Measurements from ENCODE around the gene LETMD1.

LETMD1 gene

DNA sequence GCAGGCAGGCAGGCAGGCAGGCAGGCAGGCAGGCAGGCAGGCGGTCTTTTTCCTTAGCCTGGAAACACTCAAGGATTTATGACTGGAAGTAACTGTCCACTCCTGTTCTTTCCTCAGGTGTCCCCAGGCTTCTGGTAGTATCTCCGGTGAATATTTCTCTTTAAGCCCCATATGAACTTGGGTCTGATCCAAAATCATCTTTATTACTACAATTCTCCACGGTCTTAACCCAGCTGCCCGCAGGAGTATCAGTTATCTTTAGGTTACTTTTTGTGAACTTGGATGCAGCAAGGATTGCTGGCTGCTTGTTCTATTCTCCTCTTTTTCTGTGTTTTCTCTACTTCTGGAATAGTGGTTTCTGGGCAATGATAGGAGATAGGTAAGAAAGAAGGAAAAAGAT, 32.0 kb downstream of the LETMD1 start:
- no peak for DNase-seq

DNA sequence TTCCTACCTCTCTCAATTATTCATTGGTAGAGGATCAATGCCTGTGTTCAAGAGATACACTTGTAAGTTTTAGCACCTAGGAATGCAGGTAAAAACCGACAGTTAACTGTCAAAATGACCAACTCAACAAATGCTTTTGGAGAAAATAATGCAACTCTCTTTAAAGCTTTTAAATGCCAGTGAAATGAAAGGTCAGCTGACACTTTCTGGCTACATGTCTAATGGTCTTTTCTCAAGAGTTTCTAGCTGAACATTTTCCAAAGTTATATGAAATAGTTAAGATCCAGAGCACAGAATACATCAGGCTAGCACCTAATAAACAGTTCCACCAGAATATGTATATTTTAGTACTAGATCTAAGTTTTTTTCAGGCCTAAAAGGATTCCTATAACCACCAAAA, 33.3 kb downstream of the LETMD1 start:
- no peak for DNase-seq

DNA sequence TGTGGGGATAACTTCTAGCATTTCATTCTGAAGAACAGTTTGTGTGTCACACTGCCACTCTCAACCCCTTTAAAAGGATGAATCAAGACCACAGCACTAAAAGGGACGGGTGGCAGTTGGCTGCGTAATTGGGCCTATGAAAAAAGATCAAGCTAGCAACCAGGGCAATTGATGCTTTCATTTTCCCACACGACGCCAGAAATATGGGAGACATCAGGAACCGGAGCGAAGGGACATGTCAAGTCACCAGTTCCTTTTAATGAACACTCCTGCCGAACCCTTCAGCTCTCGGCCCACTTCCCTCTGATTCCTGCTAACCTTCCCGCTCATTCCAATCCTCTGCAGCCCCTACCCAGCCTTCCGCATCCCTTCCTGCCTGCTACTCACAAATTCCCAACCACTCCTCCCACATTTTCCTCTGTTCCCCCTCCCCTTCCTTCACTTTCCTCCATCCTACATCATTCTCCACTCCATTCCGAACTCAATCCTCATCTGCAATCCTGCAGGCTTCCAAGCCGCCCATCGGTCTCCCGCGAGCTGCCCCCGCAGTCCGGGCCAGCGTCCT, 34.5 kb downstream of the LETMD1 start:
- no peak for DNase-seq

DNA sequence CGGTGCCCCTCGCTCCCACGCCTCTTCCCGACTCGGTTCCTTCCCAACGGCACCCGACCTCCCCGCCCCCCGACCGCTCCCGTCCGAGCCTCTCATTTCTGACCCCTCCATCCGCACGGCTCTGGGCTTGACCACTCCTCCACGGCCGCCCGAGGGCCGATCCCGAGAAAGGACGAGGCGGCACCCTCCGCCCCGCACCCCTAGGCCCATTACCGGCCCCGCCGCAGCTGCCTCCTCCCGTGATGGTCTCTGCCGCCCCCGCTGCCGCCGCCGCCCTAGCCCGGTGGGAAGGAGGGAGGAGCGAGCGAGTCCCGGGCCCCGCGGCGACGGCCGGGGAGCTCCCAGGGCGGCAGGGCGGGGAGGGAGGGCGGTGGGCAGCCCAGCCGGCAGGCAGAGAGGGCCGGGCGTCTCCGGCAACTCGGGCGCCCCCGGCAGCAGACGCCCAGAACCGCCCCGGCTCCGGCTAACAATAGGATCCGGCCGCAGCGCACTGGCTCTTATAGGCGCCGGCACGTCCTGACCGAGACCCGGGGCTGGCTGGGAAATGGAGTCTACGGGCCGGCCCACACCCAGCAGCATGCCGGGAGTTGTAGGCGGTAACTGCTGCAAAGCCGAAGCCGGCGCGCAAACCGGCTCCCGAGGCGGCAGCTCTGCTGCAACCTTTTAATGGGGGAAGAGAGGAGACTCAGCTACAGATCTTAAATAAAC, 35.2 kb downstream of the LETMD1 start, which contains the start of gene CSRNP2:
TSS of gene CSRNP2 (minus strand) at position 471 of the 708 bp plus-strand sequence. CDS start 7,035 bp downstream, outside the sequence.
- DNase-seq: peak; percentile 80

DNA sequence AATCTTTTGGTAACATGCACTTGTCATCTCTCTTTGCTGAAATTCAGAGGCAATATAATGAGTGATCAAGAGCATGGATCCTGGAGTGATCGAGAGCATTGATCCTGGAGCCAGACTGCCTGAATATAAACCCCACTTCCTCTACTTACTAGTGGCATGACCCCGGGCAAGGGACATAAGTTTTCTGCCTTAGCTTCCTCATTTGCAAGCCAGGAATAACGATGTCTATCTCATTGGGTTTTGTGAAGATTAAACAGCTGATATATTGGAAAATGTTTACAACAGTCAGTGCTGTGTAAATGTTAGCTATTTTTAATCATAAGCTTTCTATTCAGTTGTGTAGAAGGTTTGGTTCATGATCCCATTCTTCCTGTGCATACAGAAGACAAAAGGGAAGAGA, 37.6 kb downstream of the LETMD1 start:
- no peak for DNase-seq

DNA sequence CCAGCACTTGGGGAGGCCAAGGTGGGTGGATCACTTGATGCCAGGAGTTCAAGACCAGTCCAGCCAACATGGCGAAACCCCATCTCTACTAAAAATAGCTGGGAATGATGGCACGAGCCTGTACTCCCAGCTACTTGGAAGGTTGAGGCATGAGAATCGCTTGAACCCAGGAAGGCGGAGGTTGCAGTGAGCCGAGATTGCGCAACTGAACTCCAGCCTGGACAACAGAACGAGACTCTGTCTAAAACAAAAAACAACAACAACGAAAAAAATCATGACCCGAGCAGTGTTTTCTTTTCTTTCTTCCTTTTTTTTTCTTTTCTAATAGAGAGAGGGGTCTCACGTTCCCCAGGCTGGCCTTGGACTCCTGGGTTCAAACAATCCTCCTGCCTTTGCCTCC, 38.8 kb downstream of the LETMD1 start:
- no peak for DNase-seq

DNA sequence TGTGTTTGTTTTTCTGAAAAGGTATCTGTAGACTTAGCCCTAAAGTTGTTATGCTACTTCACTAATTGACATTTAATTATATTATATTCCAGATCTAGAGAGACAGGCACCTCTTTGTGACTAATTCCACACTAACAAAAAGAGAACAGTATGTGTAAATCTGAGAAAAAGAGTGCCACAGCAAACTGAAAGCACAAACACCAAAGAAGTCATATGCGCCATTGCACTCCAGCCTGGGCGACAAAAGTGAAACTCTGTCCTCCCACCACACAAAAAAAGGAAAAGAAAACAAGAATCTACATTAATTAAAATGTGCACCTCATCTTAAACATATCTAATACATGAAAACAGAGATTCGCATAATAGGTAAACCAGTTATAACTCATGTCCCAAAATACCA, 39.7 kb downstream of the LETMD1 start:
- DNase-seq: no peak

DNA sequence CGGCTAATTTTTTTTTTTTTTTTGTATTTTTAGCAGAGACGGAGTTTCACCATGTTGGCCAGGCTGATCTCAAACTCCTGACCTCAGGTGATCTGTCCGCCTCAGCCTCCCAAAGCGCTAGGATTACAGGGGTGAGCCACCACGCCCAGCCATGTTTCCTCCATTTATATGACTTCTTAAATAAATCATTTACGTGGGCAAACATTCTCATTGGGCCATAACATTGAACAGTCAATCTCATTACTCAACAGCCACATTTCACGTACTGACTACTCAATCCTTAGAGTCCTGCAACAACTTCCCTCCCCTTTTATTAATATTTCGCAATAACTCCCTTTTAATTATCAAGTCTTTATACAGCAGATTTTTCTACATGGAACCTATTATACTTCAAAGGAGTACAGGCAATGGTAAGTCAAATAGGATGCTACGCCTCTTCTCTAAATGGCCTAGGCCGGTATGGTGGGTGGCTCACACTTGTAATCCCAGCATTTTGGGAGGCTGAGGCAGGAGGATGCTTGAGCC, 42.6 kb downstream of the LETMD1 start:
- no peak for DNase-seq

DNA sequence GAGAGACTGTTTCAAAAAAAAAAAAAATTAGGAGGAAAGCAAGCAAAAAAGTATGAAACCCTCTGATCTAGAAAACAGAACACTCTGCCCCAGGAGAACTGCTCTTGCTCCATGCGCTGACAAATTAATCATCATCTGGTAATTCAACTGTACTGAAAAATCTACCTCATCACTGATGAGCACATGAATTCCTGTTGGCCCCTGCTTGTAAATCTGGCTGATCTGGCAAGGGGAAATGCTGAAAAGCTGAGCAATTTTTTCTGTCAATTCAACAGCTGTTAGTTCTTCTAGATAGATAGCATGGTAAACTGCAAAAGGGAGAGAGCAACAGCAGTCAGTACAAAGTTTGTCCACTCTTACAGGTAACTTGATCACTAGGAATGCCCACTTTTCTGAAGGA, 50.5 kb downstream of the LETMD1 start:
- DNase-seq: no peak

DNA sequence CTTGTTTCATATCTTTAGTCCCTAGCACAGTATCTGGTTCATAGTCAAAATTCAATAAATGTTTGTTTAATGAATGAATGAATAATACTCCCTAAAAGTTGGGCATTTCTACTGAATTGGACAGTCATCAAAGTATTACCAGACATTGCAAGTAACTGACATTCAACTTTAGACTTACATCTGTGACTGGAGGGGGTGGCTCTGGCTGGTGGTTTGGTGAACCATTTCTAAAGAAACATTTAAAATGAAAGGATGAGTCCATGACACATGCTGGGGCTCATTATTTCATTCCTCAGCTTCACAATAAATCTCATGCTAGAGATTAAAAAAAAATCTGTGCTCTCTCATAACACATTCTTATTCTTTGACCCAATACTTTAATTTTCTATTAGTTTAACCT, 55.9 kb downstream of the LETMD1 start:
- DNase-seq: no peak

DNA sequence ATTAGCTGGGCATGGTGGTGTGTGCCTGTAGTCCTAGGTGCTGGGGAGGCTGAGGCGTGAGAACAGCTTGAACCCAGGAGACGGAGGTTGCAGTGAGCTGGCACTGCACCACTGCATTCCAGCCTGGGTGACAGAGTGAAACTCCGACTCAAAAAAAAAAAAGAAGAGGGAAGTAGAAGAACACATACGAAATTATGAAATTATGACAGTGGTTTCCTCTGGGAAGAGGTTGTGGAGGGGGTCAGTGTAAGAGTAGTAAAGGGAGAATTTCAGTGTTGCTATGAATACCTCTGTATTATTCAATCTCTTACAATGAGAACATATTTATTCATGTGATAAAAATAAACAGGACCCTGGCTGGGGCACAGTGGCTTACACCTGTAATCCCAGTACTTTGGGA, 60.0 kb downstream of the LETMD1 start:
- no peak for DNase-seq
